Kidney (tissue), 14 donors: ENCODE data around the gene JPH3. TPM values are rescaled to one million over a fixed set of nuclear protein-coding genes. Genes with fewer than 3 reads are reported as not detected.

ENCODE experiments used
- DNase-seq, 5 donors: peaks; one replicate each; pipeline ENCODE4 v3.0.0-alpha.2; 2013 to 2020
- FAIRE-seq: peaks from 2 replicates; lab custom pipeline; 2012; peaks lifted over from hg19 to GRCh38; lab: Jason Lieb, UNC
- H3K27ac ChIP-seq, 2 donors: one replicate each; pipeline ENCODE4 v1.7.0; 2013; ENCODE audit warnings: low read depth in 2 of 2, low read length in 2 of 2, inconsistent platforms in 1 of 2
- H3K27me3 ChIP-seq: one replicate; pipeline ENCODE4 v1.7.1; 2013; ENCODE audit warnings: low read length, inconsistent platforms; ENCODE audit not compliant: control insufficient read depth, insufficient read depth
- H3K36me3 ChIP-seq, 3 donors: one replicate each; pipeline versions ENCODE4 v1.7.0 to v1.7.1; 2013; ENCODE audit warnings: low read length in 3 of 3, control low read depth in 1 of 3, inconsistent platforms in 1 of 3; ENCODE audit not compliant: insufficient read depth in 3 of 3, control insufficient read depth in 2 of 3
- H3K4me1 ChIP-seq, 3 donors: one replicate each; pipeline versions ENCODE4 v1.7.0 to v1.7.1; 2013; ENCODE audit warnings: low read length in 3 of 3, inconsistent platforms in 1 of 3, low read depth in 1 of 3; ENCODE audit not compliant: control insufficient read depth in 2 of 3, insufficient read depth in 2 of 3
- H3K4me3 ChIP-seq, 3 donors: one replicate each; pipeline versions ENCODE4 v1.7.0 to v1.8.1; 2013; ENCODE audit warnings: low read length in 3 of 3, control low read depth in 1 of 3, inconsistent platforms in 1 of 3
- H3K9ac ChIP-seq, 3 donors: one replicate each; pipeline versions ENCODE4 v1.7.0 to v1.7.1; 2013; ENCODE audit warnings: low read length in 3 of 3, control low read depth in 1 of 3, inconsistent platforms in 1 of 3
- H3K9me3 ChIP-seq, 3 donors: one replicate each; pipeline versions ENCODE4 v1.7.0 to v1.7.1; 2013; ENCODE audit warnings: low read length in 3 of 3, control low read depth in 1 of 3, inconsistent platforms in 1 of 3; ENCODE audit not compliant: control insufficient read depth in 2 of 3, insufficient read depth in 1 of 3
- intact Hi-C: fragments of 100-400 bp; cut with DNase I; formaldehyde crosslinking; loops from one replicate; pipeline ENCODE4 v1.11.1; 2022
- polyA plus RNA-seq: library from polyadenylated mRNA; stranded (reverse); fragments of 350-450 nt; fragmentation: Illumina TruSeq; extraction: RNeasy Lipid Tissue Mini Kit (QIAGEN cat#74804); gene quantifications from one replicate; pipeline ENCODE4 v1.2.3, GENCODE V29; 2014; ENCODE audit warnings: low read depth, low replicate concordance; ENCODE audit not compliant: insufficient read depth
- total RNA-seq: library from RNA; stranded (reverse); fragmentation: NEBNext Ultra II Directional; extraction: Animal tissue kit (Norgen Biotek cat#: 25700); gene quantifications from one replicate; pipeline ENCODE4 v1.2.1, GENCODE V29; 2021
- TF ChIP-seq, protein P1 (sequence below): IDR thresholded peaks from 3 replicates; pipeline ENCODE4 v1.5.1; 2012; ENCODE audit warnings: mild to moderate bottlenecking, moderate library complexity, borderline replicate concordance; ENCODE audit not compliant: insufficient read depth; ENCODE audit errors: extremely low read depth
- donor health status: control.
- donor health status: control.
- donor health status: control.
- donor health status: control.
- donor health status: control.
- donor health status: DM: yes; HTN: yes; CAD: no.
- donor health status: Normal renal cell carcinoma (clear cell type).

The JPH3 gene
- total and polyA plus RNA-seq, 2 donors from 2014 or later = 0.69 TPM; not detected in 1

- no peak for DNase-seq
Observed at GRCh38 chr16:87569601-87570571, 32.4 kb upstream of the JPH3 start.

DNA sequence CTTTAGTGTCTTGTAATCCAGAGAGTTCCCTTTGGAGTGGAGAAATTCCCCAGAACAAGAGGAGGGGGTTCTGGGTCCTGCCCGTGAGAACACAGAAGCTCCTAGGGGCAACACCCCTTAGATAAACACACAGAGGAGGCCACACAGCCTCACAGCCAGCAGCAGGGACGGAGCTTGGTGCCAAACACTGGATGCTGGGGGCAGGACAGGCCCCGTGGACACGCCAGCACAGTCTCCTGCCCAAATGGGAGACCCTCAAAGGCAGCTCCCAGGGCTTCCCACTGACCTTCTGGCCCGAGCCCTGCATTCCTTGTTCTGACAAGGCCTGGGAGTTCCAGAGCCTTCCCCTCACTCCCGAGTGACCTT, 31.8 kb upstream of the JPH3 start:
- Histone ChIP-seq H3K27ac (no peak overlapping the region), H3K9ac (no peak overlapping the region), H3K4me1 (peaks cover 0 to 4% (median 2%) of the 10 kb centered on the region in 3 donors), H3K9me3 (no peaks in the 10 kb centered on the region), H3K4me3 (no peak overlapping the region), H3K36me3 (no peaks in the 10 kb centered on the region), H3K27me3 (no peaks in the 10 kb centered on the region)
- TF ChIP-seq, protein P1, sequence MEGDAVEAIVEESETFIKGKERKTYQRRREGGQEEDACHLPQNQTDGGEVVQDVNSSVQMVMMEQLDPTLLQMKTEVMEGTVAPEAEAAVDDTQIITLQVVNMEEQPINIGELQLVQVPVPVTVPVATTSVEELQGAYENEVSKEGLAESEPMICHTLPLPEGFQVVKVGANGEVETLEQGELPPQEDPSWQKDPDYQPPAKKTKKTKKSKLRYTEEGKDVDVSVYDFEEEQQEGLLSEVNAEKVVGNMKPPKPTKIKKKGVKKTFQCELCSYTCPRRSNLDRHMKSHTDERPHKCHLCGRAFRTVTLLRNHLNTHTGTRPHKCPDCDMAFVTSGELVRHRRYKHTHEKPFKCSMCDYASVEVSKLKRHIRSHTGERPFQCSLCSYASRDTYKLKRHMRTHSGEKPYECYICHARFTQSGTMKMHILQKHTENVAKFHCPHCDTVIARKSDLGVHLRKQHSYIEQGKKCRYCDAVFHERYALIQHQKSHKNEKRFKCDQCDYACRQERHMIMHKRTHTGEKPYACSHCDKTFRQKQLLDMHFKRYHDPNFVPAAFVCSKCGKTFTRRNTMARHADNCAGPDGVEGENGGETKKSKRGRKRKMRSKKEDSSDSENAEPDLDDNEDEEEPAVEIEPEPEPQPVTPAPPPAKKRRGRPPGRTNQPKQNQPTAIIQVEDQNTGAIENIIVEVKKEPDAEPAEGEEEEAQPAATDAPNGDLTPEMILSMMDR = no peak
- intact Hi-C loops = no loop called here
- DNase-seq (no peak), FAIRE-seq (no peak)

More at GRCh38 chr16:87569601-87570571, 32.4 kb upstream of the JPH3 start:
- intact Hi-C loops = no loop called here
- TF ChIP-seq, protein P1 = no peak
- Histone ChIP-seq H3K9ac (no peak overlapping the region), H3K36me3 (no peaks in the 10 kb centered on the region), H3K27ac (no peak overlapping the region), H3K4me1 (peaks cover 0 to 4% (median 2%) of the 10 kb centered on the region in 3 donors), H3K27me3 (no peaks in the 10 kb centered on the region), H3K4me3 (no peak overlapping the region), H3K9me3 (no peaks in the 10 kb centered on the region)
- no peak for FAIRE-seq

DNA sequence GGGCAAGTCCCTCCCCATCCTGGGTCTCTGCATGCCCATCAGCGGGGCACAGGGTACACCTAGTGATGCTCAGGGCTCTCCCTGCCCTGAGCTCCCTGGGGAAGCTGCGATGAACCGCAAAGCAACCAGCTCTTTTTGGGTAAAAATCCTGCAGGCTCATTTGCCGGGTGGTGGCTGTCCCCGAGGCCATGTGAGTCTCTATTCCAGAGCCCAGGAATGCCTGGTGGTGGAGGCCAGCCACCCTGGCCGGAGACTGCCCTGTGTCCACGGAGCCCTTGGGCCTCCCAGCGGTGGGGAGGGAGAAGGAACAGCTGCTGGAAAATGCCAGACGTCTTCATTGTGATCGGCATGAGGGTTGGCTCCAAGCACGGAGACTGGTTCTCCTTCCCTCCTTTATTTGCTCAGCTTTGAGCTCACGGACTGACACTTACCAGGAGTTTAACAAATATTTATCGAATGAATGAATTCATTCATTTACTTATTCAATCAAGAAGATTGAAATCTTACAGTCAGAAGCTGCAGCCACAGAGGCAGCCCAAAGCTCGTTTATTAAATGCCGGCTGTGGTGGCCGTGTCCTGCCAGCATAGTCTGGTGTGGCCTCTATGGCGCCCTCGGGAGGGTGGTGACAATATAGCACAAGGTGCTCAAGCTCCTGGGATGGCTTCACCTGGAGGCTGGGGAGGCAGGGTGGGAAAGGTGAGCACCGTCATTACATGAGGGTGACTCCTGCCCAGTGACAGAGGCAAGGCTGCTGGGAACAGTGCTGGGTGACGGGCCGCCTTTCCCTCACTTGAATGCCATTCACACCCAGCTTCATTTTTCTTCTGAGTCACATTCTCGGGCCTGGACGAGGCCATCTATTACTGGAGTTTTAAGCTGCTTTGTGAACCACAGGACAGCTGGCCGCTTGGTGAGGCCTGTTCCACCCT, 31.1 kb upstream of the JPH3 start:
- Histone ChIP-seq H3K4me1 (peaks cover 0 to 4% (median 2%) of the 10 kb centered on the region in 3 donors), H3K36me3 (no peaks in the 10 kb centered on the region), H3K9ac (no peak overlapping the region), H3K4me3 (no peak overlapping the region), H3K27me3 (no peaks in the 10 kb centered on the region), H3K27ac (no peak overlapping the region), H3K9me3 (no peaks in the 10 kb centered on the region)
- TF ChIP-seq, protein P1 = peak; percentile 37
- intact Hi-C loops = no loop called here
- no peak for FAIRE-seq
- peak; percentile 49 to 89 (median 62) for DNase-seq
